Prostate gland (tissue), 2 donors: ENCODE data around the gene GOLGA2.

Experiments used
- POLR2A ChIP-seq: fragments of 450-650 bp; IDR thresholded peaks from one replicate; pipeline ENCODE4 v1.6.1; 2016; ENCODE audit warnings: antibody characterized with exemption, mild to moderate bottlenecking
- POLR2AphosphoS5 ChIP-seq: sonication (generic); formaldehyde crosslinking; IDR thresholded peaks from one replicate; pipeline ENCODE4 v1.6.1; 2017; ENCODE audit warnings: antibody characterized with exemption
- TF ChIP-seq, protein P1 (sequence below), 4 experiments: fragments of 200-600 bp in 2 of 4; fragments of 450-650 bp in 2 of 4; sonication (generic) in 2 of 4; IDR thresholded peaks; 1 replicate in 3 of 4; 2 replicates in 1 of 4; pipeline ENCODE4 v1.5.1; 2016 to 2019; ENCODE audit warnings: antibody characterized with exemption in 4 of 4, mild to moderate bottlenecking in 2 of 4, moderate library complexity in 2 of 4

DNA sequence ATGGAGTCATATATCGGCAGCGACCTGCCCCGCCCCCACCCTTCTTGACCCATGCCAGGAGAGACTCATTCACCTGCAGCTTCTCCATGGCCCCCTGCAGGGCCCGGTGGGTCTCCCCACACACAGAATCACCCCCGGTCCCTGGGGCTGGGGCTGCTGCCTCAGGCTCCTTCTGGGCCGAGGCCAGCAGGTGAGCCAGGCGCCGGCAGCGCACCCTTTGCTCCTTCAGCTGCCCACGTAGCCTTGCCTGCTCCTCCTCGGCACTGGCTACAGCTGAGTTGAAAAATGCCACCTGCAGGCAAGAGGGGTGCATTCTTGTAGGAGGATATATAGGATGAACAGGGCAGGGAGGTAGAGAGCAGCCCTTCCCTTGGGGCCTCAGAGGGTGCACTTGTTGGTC is 17.9 kb downstream of the GOLGA2 start:
- TF ChIP-seq, protein P1, sequence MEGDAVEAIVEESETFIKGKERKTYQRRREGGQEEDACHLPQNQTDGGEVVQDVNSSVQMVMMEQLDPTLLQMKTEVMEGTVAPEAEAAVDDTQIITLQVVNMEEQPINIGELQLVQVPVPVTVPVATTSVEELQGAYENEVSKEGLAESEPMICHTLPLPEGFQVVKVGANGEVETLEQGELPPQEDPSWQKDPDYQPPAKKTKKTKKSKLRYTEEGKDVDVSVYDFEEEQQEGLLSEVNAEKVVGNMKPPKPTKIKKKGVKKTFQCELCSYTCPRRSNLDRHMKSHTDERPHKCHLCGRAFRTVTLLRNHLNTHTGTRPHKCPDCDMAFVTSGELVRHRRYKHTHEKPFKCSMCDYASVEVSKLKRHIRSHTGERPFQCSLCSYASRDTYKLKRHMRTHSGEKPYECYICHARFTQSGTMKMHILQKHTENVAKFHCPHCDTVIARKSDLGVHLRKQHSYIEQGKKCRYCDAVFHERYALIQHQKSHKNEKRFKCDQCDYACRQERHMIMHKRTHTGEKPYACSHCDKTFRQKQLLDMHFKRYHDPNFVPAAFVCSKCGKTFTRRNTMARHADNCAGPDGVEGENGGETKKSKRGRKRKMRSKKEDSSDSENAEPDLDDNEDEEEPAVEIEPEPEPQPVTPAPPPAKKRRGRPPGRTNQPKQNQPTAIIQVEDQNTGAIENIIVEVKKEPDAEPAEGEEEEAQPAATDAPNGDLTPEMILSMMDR (IDR thresholded peaks at IDR 0.05): no peak
- TF ChIP-seq POLR2A (no peak), POLR2AphosphoS5 (no peak)
